ENCODE data around the gene PCED1B.
A peak's percentile ranks its signal among the peaks of the same experiment; 100 is the strongest.
"Not testable (repeated sequence)": the region's sequence is repeated elsewhere in the genome, so short reads cannot be mapped to it uniquely, and the experiment has no call there.

PCED1B gene

DNA sequence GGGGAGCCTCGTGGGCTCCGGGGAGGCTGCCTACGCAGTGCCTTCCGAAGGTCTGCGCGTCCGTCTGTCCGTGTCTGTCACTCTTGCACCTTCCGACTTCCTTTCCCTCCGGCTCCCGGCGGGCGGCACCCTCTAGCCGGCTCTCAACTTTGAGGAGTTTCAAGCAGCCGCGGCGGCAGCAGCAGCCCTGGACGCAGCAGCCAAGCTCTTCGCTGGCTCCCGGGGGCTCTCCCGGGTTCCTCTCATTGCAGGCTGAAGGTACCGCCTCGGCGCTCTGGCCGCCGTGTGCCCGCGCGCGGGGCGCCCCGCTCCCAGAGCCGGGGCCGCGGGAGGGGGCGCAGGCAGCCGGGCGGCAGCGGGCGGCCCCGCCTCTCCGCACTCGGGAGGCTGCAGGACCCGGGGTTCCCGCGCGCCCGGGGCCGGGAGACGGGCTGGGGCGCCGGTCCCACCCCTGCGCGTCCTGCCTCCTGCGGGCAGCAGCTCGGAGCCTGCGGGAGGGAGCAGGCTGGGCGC lies at the start of gene PCED1B, which contains the start of gene AMIGO2:
TSS of gene PCED1B (plus strand) at position 154 of the 513 bp plus-strand sequence. CDS start 155,443 bp downstream, outside the sequence.
TSS of gene AMIGO2 (minus strand) at position 492 of the 513 bp plus-strand sequence. CDS start 957 bp downstream, outside the sequence.
- DNase-seq (ENCODE audit: low spot score in 2 of 2) = peak; percentile 39 to 42
- Mint-ChIP-seq H3K27ac (ENCODE audit: low read depth) (peak within 1 kb of the TSS; percentile 98), H3K4me3 (peak within 1 kb of the TSS; percentile 90), H3K4me1 (peaks cover 74% of the 10 kb centered on the region), H3K9me3 (no peaks in the 10 kb centered on the region), H3K27me3 (no peaks in the 10 kb centered on the region), H3K36me3 (ENCODE audit: insufficient read depth) (peaks cover 14% of the 10 kb centered on the region)
- peak; percentile 53 for ATAC-seq (replicated peaks; ENCODE audit: extremely low read depth, poor library complexity, severe bottlenecking)

DNA sequence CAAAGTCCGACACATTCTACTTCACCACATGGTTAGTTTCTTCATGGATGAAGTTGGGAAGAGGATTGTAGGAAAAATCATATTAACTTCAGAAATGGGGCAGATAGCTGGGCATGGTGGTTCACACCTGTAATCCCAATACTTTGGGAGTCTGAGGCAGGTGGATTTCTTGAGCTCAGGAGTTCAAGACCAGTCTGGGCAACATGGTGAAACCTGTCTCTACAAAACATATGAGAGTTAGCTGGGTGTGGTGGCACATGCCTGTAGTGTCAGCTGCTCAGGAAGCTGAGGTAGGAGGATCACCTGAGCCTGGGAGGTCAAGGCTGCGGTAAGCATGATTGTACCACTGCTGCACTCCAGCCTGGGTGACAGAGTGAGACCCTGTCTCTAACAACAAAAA lies 49.5 kb upstream of the PCED1B start:
- Mint-ChIP-seq H3K27ac (ENCODE audit: low read depth) (no peak overlapping the region), H3K36me3 (ENCODE audit: insufficient read depth) (no peaks in the 10 kb centered on the region), H3K9me3 (no peaks in the 10 kb centered on the region), H3K27me3 (peaks cover 18% of the 10 kb centered on the region), H3K4me1 (no peaks in the 10 kb centered on the region), H3K4me3 (no peak overlapping the region)
- DNase-seq (ENCODE audit: low spot score in 2 of 2) (no peak), ATAC-seq (replicated peaks; ENCODE audit: extremely low read depth, poor library complexity, severe bottlenecking) (no peak)

DNA sequence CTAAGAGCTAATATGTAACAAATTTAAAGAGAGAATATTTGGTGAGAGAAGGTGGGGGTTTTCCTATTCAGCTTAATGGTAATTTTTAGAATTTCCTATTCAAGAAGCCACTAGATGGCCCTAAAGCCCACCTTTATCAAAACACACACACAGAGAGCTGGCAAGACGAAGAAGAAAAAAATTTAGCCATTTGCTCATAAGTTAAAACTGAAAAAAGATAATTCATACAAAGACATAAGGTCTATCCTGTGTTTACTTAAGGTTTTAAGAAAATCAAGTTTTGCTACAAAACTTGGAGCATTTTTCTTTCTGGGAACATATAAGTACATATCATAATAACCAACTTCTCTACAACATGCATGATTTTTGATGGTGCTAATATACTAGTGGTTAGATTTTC lies 46.8 kb upstream of the PCED1B start:
- DNase-seq (ENCODE audit: low spot score in 2 of 2) (no peak), ATAC-seq (replicated peaks; ENCODE audit: extremely low read depth, poor library complexity, severe bottlenecking) (peak; percentile 64)
- no peak overlapping the region for H3K27ac Mint-ChIP-seq (ENCODE audit: low read depth)
- H3K4me3 Mint-ChIP-seq = no peak overlapping the region
- no peaks in the 10 kb centered on the region for H3K4me1 Mint-ChIP-seq
- no peaks in the 10 kb centered on the region for H3K27me3 Mint-ChIP-seq
- no peaks in the 10 kb centered on the region for H3K9me3 Mint-ChIP-seq
- H3K36me3 Mint-ChIP-seq (ENCODE audit: insufficient read depth) = no peaks in the 10 kb centered on the region

GRCh38 chr12:47033081-47033480 lies 46.3 kb upstream of the PCED1B start:
- no peak overlapping the region for H3K27ac Mint-ChIP-seq (ENCODE audit: low read depth)

DNA sequence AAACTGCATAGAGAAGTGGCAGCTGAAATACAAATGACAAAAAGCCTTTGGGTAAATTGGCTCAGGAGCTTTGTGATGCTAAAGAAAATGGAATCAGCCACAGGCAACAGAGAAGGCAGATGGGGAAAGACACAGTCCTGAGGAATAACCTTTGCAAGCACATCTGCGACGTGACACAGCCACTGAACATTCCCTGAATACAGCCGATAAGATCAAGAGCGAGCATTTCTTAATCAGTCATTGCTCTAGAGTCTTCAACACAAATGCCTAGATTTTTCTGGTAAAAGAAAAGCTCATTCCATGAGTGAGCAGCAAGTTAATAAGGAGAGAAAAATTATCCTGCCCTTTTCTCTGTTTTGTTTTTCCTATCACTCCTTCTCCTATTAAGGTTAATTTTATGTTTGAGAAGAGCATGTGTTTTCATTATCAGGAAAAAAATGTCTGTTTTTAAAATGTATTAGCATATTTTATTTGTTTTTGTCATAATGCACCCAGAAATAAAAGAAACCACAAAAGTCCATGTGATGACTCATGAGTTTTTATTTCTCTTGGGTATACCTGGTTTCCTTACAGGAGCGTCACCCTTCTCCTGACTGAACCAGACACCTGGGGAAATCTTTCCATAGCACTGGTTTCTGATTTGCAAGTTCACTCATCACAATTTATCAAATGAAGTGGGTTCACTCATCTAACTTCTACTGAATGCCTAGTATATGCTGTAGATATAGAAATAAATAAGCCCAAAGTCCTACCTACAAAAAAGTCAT lies 45.4 kb upstream of the PCED1B start:
- H3K9me3 Mint-ChIP-seq = no peaks in the 10 kb centered on the region
- DNase-seq (ENCODE audit: low spot score in 2 of 2) (no peak), ATAC-seq (replicated peaks; ENCODE audit: extremely low read depth, poor library complexity, severe bottlenecking) (no peak)
- no peaks in the 10 kb centered on the region for H3K4me1 Mint-ChIP-seq
- H3K36me3 Mint-ChIP-seq (ENCODE audit: insufficient read depth) = no peaks in the 10 kb centered on the region
- no peak overlapping the region for H3K27ac Mint-ChIP-seq (ENCODE audit: low read depth)
- no peak overlapping the region for H3K4me3 Mint-ChIP-seq
- H3K27me3 Mint-ChIP-seq = no peaks in the 10 kb centered on the region

More at GRCh38 chr12:47033081-47033480, 46.3 kb upstream of the PCED1B start:
- Mint-ChIP-seq H3K9me3 (no peaks in the 10 kb centered on the region), H3K27me3 (no peaks in the 10 kb centered on the region), H3K36me3 (ENCODE audit: insufficient read depth) (no peaks in the 10 kb centered on the region), H3K4me1 (no peaks in the 10 kb centered on the region), H3K4me3 (no peak overlapping the region)
- DNase-seq (ENCODE audit: low spot score in 2 of 2) = no peak
- no peak for ATAC-seq (replicated peaks; ENCODE audit: extremely low read depth, poor library complexity, severe bottlenecking)

GRCh38 chr12:47034661-47035060 lies 44.8 kb upstream of the PCED1B start:
- no peak overlapping the region for H3K4me3 Mint-ChIP-seq
- H3K4me1 Mint-ChIP-seq = no peaks in the 10 kb centered on the region
- H3K36me3 Mint-ChIP-seq (ENCODE audit: insufficient read depth) = no peaks in the 10 kb centered on the region
- DNase-seq (ENCODE audit: low spot score in 2 of 2) = no peak
- no peak overlapping the region for H3K27ac Mint-ChIP-seq (ENCODE audit: low read depth)
- no peaks in the 10 kb centered on the region for H3K9me3 Mint-ChIP-seq
- no peak for ATAC-seq (replicated peaks; ENCODE audit: extremely low read depth, poor library complexity, severe bottlenecking)
- H3K27me3 Mint-ChIP-seq = peaks cover 4% of the 10 kb centered on the region

- Mint-ChIP-seq H3K27ac (ENCODE audit: low read depth) (no peak overlapping the region), H3K4me1 (no peaks in the 10 kb centered on the region), H3K27me3 (peaks cover 10% of the 10 kb centered on the region), H3K9me3 (no peaks in the 10 kb centered on the region), H3K36me3 (ENCODE audit: insufficient read depth) (no peaks in the 10 kb centered on the region), H3K4me3 (no peak overlapping the region)
- ATAC-seq (replicated peaks; ENCODE audit: extremely low read depth, poor library complexity, severe bottlenecking) = no peak
- no peak for DNase-seq (ENCODE audit: low spot score in 2 of 2)
Observed at GRCh38 chr12:47035484-47035883, 43.9 kb upstream of the PCED1B start.

DNA sequence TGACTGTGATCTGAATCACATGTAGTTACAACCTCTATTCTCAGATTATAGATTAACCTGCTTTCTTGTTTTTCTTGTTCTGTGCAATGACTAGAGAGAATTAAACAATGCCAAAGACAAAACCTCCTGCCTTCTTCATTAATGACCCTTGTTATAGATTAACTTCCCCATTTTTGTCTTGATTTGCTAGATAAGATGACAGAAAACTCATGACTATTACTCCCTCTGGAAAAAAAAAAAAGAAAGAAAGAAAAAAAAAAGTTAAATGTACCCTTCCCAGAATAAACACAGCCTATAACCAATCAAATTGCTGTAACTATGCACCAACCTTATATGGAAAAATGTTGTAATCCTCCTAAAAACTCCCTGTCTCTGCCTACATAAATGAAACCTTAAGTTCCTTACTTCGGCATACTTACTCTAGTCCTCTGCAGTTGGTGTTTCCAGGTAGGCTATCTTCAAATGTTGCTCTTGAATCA lies 41.1 kb upstream of the PCED1B start:
- Mint-ChIP-seq H3K27ac (ENCODE audit: low read depth) (no peak overlapping the region), H3K4me1 (no peaks in the 10 kb centered on the region), H3K27me3 (peaks cover 19% of the 10 kb centered on the region), H3K9me3 (no peaks in the 10 kb centered on the region), H3K4me3 (no peak overlapping the region), H3K36me3 (ENCODE audit: insufficient read depth) (peaks cover 3% of the 10 kb centered on the region)
- no peak for ATAC-seq (replicated peaks; ENCODE audit: extremely low read depth, poor library complexity, severe bottlenecking)
- no peak for DNase-seq (ENCODE audit: low spot score in 2 of 2)

DNA sequence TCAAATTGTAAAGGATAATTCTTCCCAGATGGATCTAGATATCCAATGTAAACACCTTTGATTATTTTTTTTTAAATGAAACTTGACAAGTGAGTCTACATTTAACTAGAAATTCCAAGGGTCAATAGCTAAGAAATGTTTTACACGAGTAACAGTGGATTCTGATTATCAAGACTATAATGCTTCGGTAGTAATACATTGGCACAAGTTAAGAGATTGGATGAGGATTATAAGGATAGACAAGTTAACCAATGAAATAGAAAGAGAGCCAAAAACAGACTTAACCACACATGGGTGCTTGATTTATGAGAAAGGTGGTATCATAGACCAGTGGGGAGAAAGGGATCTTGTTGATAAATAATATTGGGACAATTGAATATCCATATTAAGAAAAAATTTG lies 40.3 kb upstream of the PCED1B start:
- Mint-ChIP-seq H3K9me3 (no peaks in the 10 kb centered on the region), H3K36me3 (ENCODE audit: insufficient read depth) (peaks cover 3% of the 10 kb centered on the region), H3K4me1 (no peaks in the 10 kb centered on the region), H3K27ac (ENCODE audit: low read depth) (no peak overlapping the region), H3K4me3 (no peak overlapping the region), H3K27me3 (peaks cover 19% of the 10 kb centered on the region)
- DNase-seq (ENCODE audit: low spot score in 2 of 2) (no peak), ATAC-seq (replicated peaks; ENCODE audit: extremely low read depth, poor library complexity, severe bottlenecking) (no peak)

- H3K27ac Mint-ChIP-seq (ENCODE audit: low read depth) = no peak overlapping the region
- DNase-seq (ENCODE audit: low spot score in 2 of 2) (no peak), ATAC-seq (replicated peaks; ENCODE audit: extremely low read depth, poor library complexity, severe bottlenecking) (no peak)
- peaks cover 19% of the 10 kb centered on the region for H3K27me3 Mint-ChIP-seq
- peaks cover 3% of the 10 kb centered on the region for H3K36me3 Mint-ChIP-seq (ENCODE audit: insufficient read depth)
- H3K4me1 Mint-ChIP-seq = no peaks in the 10 kb centered on the region
- no peaks in the 10 kb centered on the region for H3K9me3 Mint-ChIP-seq
- H3K4me3 Mint-ChIP-seq = no peak overlapping the region
Observed at GRCh38 chr12:47039756-47040155, 39.7 kb upstream of the PCED1B start.

DNA sequence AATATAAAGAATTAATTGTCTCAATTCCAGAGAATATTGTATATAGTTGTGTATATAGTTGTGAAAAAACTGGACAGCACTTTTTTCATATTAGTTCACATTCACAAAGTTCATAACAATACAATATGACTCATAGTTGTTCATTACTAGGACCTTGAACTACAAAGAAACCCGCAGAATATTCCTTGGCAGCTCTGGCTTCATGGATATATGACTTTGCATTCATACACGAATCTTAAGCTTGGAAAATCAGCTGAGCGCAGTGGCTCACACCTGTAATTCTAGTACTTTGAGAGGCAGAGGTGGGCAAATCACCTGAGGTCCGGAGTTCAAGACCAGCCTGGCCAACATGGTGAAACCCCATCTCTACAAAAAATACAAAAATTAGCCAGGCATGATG lies 38.1 kb upstream of the PCED1B start:
- Mint-ChIP-seq H3K4me1 (no peaks in the 10 kb centered on the region), H3K36me3 (ENCODE audit: insufficient read depth) (peaks cover 3% of the 10 kb centered on the region), H3K9me3 (no peaks in the 10 kb centered on the region), H3K27me3 (peaks cover 19% of the 10 kb centered on the region), H3K27ac (ENCODE audit: low read depth) (peak overlapping the region; percentile 33), H3K4me3 (no peak overlapping the region)
- ATAC-seq (replicated peaks; ENCODE audit: extremely low read depth, poor library complexity, severe bottlenecking) (no peak), DNase-seq (ENCODE audit: low spot score in 2 of 2) (no peak)

DNA sequence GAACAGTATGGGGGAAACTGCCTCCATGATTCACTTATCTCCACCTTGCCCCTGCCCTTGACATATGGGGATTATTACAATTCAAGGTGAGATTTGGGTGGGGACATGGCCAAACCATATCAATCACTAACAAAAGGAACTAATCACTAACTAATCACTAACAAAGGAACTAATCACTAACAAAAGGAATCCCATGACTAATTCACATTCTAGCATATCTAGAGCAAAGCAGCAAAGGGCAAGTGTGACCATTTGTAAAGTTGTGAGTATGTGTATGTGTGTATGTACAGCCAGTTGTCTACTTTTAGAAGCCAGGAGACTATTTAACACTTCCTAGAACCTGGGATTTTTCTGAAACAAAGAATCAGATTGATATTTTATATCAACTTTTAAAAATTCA lies 30.9 kb upstream of the PCED1B start:
- Mint-ChIP-seq H3K27ac (ENCODE audit: low read depth) (no peak overlapping the region), H3K27me3 (no peaks in the 10 kb centered on the region), H3K9me3 (peaks cover 6% of the 10 kb centered on the region), H3K4me1 (no peaks in the 10 kb centered on the region), H3K4me3 (no peak overlapping the region), H3K36me3 (ENCODE audit: insufficient read depth) (no peaks in the 10 kb centered on the region)
- ATAC-seq (replicated peaks; ENCODE audit: extremely low read depth, poor library complexity, severe bottlenecking) (no peak), DNase-seq (ENCODE audit: low spot score in 2 of 2) (no peak)

DNA sequence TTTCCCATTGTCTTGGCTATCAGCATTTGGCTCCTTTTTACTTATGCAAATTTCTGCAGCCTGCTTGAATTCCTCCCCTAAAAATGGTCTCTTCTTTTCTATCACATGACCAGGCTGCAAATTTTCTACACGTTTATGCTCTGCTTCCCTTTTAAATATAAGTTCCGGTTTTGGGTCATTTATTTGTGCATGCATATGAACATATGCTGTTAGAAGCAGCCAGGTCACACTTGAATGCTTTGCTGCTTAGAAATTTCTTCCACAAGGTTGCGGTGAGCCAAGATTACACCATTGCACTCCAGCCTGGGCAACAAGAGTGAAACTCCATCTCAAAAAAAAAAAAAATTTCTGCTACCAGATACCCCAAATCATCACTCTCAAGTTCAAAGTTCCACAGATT lies 28.1 kb upstream of the PCED1B start:
- ATAC-seq (replicated peaks; ENCODE audit: extremely low read depth, poor library complexity, severe bottlenecking); H3K4me3 Mint-ChIP-seq; H3K36me3 Mint-ChIP-seq (ENCODE audit: insufficient read depth); H3K4me1 Mint-ChIP-seq; H3K27ac Mint-ChIP-seq (ENCODE audit: low read depth); H3K9me3 Mint-ChIP-seq; H3K27me3 Mint-ChIP-seq; DNase-seq (ENCODE audit: low spot score in 2 of 2): not testable (repeated sequence)
